HCT116 (cell line): Measurements from ENCODE around the gene ATP6V0C.

Experiments
- CEBPB ChIP-seq: IDR thresholded peaks from 2 replicates; pipeline ENCODE4 v1.6.1; 2012; ENCODE audit warnings: low read depth
- CTCF ChIP-seq, 3 experiments: fragments of 200-600 bp in 1 of 3; sonication (generic) in 1 of 3; IDR thresholded peaks in 2 of 3; conservative IDR thresholded peaks in 1 of 3; 2 replicates each; pipeline ENCODE4 v1.5.1; 2012 to 2017; ENCODE audit warnings: low read depth in 2 of 3, low read length in 2 of 3, antibody characterized with exemption in 1 of 3, borderline replicate concordance in 1 of 3, control low read depth in 1 of 3, mild to moderate bottlenecking in 1 of 3, mixed read lengths in 1 of 3, mixed run types in 1 of 3, moderate library complexity in 1 of 3; ENCODE audit not compliant: insufficient read depth in 1 of 3
- ELF1 ChIP-seq: IDR thresholded peaks from 2 replicates; pipeline ENCODE4 v1.6.1; 2012; ENCODE audit warnings: low read depth, borderline replicate concordance
- EZH2 ChIP-seq: fragments of 200-600 bp; sonication (generic); IDR thresholded peaks from 2 replicates; pipeline ENCODE4 v1.6.1; 2017; ENCODE audit warnings: antibody characterized with exemption, mixed run types
- POLR2AphosphoS5 ChIP-seq: IDR thresholded peaks from 2 replicates; pipeline ENCODE4 v1.6.1; 2011; ENCODE audit warnings: mild to moderate bottlenecking, low read depth, low read length, moderate library complexity
- SIN3A ChIP-seq: IDR thresholded peaks from 2 replicates; pipeline ENCODE4 v1.6.1; 2012; ENCODE audit warnings: low read depth
- TCF7L2 ChIP-seq: IDR thresholded peaks from 2 replicates; pipeline ENCODE4 v1.7.0; 2011; ENCODE audit warnings: borderline replicate concordance, inconsistent platforms; ENCODE audit not compliant: insufficient read depth, insufficient read length; ENCODE audit errors: extremely low read depth

DNA sequence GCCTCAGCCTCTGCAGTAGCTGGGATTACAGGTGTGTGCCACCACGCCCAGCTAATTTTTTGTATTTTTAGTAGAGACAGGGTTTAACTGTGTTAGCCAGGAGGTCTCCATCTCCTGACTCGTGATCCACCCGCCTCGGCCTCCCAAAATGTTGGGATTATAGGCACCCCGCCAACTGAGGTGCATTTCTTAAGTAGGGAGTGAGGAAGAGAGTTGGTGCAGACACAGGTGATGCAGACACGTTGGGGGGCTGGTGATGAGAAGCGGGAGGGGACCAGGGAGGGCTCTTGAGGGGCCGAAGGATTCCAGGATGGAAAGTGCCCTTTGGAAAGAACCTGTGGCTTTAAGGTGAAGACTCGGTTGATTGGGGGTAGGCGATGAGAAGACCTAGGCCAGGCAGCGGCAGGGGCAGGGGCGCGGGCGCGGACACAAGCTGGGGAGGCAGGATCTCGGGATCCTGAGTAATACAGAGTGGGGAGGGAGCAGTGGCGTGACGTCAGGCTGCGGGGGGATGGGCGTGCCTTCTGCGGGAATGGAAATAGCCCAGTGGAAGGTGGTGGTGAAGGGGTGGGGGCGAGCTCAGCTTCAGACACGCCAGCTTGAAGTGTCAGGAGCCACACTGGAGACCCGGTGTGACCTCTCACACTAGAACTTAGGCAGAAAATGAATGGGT lies 2.5 kb upstream of the ATP6V0C start:
- TF ChIP-seq CTCF (IDR thresholded peaks at IDR 0.05 in 2 of 3, conservative IDR thresholded peaks at IDR 0.05 in 1 of 3; ENCODE audit: borderline replicate concordance in 1 of 3, insufficient read depth in 1 of 3, low read depth in 2 of 3, low read length in 2 of 3) (no peak), SIN3A (no peak), TCF7L2 (no peak), CEBPB (no peak), POLR2AphosphoS5 (no peak), ELF1 (no peak), EZH2 (no peak)
